Activated naive CD4-positive, alpha-beta T cell treated with anti-CD3 and anti-CD28 coated beads, Interleukin-2, amount 10 ng/mL, durations not matched to agents 7 days and 5 days (primary cell): Measurements from ENCODE around the gene TPM3.
"Not testable (repeated sequence)": the region's sequence is repeated elsewhere in the genome, so short reads cannot be mapped to it uniquely, and the experiment has no call there.

ENCODE experiments used
- CTCF ChIA-PET: fragments of 350-600 bp; sonication (Branson Sonifier 250); formaldehyde crosslinking; loops from one replicate; lab custom pipeline; 2021; ENCODE audit warnings: antibody characterized with exemption; lab: Charles Lee
- DNase-seq: peaks from one replicate; pipeline ENCODE4 v3.0.0-alpha.2; 2020
- H3K27ac Mint-ChIP-seq: one replicate; pipeline ENCODE4 v1.8.0; 2021; ENCODE audit warnings: mild to moderate bottlenecking, moderate library complexity, mixed read lengths
- H3K27me3 Mint-ChIP-seq: one replicate; pipeline ENCODE4 v1.8.0; 2021; ENCODE audit warnings: mild to moderate bottlenecking, mixed read lengths
- H3K36me3 Mint-ChIP-seq: one replicate; pipeline ENCODE4 v1.8.0; 2021; ENCODE audit warnings: mixed read lengths
- H3K4me1 Mint-ChIP-seq: one replicate; pipeline ENCODE4 v1.8.0; 2021; ENCODE audit warnings: mixed read lengths
- H3K4me3 Mint-ChIP-seq: one replicate; pipeline ENCODE4 v1.8.0; 2021; ENCODE audit warnings: mild to moderate bottlenecking, moderate library complexity, mixed read lengths
- H3K9me3 Mint-ChIP-seq: one replicate; pipeline ENCODE4 v1.8.0; 2021; ENCODE audit warnings: mixed read lengths

TPM3 gene

GRCh38 chr1:154171223-154171583 lies 20.7 kb downstream of the TPM3 start:
- Mint-ChIP-seq H3K4me1 (peaks cover 48% of the 10 kb centered on the region), H3K9me3 (no peaks in the 10 kb centered on the region), H3K27me3 (no peaks in the 10 kb centered on the region), H3K27ac (peak overlapping the region; percentile 33), H3K36me3 (peaks cover 74% of the 10 kb centered on the region), H3K4me3 (no peak overlapping the region)
- CTCF ChIA-PET: no interaction called here
- DNase-seq: no peak

- no peak overlapping the region for H3K4me3 Mint-ChIP-seq
- CTCF ChIA-PET: no interaction called here
- H3K9me3 Mint-ChIP-seq: no peaks in the 10 kb centered on the region
- H3K4me1 Mint-ChIP-seq: peaks cover 46% of the 10 kb centered on the region
- peak overlapping the region; percentile 46 for H3K27ac Mint-ChIP-seq
- no peaks in the 10 kb centered on the region for H3K27me3 Mint-ChIP-seq
- H3K36me3 Mint-ChIP-seq: peaks cover 74% of the 10 kb centered on the region
- DNase-seq: no peak
Observed at GRCh38 chr1:154170547-154171222, 21.2 kb downstream of the TPM3 start.

DNA sequence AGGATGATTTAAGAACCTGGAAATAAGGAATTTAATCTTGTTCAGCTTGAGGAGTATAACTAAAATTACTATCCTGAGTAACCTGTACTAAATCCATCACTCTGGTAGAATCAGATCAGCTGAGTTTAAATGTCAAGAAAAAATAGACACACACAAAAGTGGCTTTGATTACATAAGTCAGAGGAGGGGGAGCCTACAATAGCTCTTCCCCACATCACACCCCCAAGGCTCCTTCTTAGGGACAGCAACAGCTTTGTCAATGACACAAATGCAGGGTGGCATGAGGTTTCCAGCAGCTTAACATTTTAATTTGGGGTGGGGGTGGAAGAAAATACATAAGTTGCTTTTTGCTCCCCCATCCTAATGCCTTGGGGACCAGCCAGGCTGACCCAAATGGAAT lies 24.4 kb downstream of the TPM3 start:
- H3K36me3 Mint-ChIP-seq: peaks cover 82% of the 10 kb centered on the region
- H3K4me1 Mint-ChIP-seq: peaks cover 52% of the 10 kb centered on the region
- H3K27me3 Mint-ChIP-seq: no peaks in the 10 kb centered on the region
- H3K4me3 Mint-ChIP-seq: no peak overlapping the region
- no peaks in the 10 kb centered on the region for H3K9me3 Mint-ChIP-seq
- H3K27ac Mint-ChIP-seq: no peak overlapping the region
- DNase-seq: no peak
- CTCF ChIA-PET: interaction anchor here (0.8 kb wide), 1 partner anchor 10 kb away, joined by 4 read pairs; no protein-coding TSS in a partner anchor

- no peak for DNase-seq
- peaks cover 51% of the 10 kb centered on the region for H3K4me1 Mint-ChIP-seq
- no peaks in the 10 kb centered on the region for H3K27me3 Mint-ChIP-seq
- no peak overlapping the region for H3K27ac Mint-ChIP-seq
- no peak overlapping the region for H3K4me3 Mint-ChIP-seq
- no peaks in the 10 kb centered on the region for H3K9me3 Mint-ChIP-seq
- H3K36me3 Mint-ChIP-seq: peaks cover 82% of the 10 kb centered on the region
- CTCF ChIA-PET: interaction anchor here (1.1 kb wide), 1 partner anchor 8 kb away, joined by 3 read pairs; no protein-coding TSS in a partner anchor
Observed at GRCh38 chr1:154166207-154166606, 25.7 kb downstream of the TPM3 start.

- Mint-ChIP-seq H3K4me3 (no peak overlapping the region), H3K9me3 (peaks cover 8% of the 10 kb centered on the region), H3K36me3 (peaks cover 89% of the 10 kb centered on the region), H3K27me3 (no peaks in the 10 kb centered on the region), H3K27ac (peak overlapping the region; percentile 97), H3K4me1 (peaks cover 91% of the 10 kb centered on the region)
- DNase-seq: no peak
- CTCF ChIA-PET: interaction anchor here (0.6 to 1.2 kb wide), 2 partner anchors 39 to 47 kb away, joined by 3 read pairs; no protein-coding TSS in a partner anchor
Observed at GRCh38 chr1:154159554-154159953, 32.3 kb downstream of the TPM3 start.

DNA sequence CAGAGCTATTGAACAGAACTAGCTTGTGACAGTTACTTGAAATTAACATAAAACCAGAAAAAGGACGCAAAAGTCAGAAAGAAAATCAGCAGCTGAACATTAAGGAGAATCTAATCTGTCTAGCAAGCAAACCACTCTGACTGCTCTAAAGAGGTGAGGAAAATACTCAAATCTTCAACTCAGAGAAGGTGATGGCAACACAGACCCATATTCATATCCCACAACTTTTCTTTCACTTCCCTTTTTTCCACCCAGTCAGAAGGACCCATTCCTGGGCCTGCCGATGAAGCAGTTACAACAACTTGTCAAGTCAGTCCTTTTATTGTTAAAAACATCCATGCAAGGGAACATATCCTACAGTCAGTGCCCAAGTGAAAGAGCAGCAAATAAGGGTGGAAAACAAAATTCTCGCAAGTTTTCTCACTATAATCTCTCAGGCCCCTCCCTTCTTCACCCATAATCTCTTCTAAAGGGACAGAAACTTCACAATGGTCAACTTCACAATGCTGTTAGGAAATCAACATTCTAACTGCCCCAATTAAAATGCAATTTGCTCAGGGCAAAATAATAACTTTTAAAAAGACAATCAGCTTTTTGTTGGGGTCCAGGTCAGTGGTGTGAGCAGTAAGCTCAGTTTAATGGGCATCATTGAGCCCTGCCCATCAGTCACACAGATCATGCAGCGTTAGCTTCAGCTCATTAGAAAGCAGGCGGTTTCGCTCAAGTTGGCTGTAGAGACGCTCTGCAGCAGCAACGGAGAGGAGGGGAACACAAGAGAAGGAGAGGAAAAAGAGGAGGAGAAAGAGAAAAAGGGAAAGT lies 33.4 kb downstream of the TPM3 start:
- H3K36me3 Mint-ChIP-seq: peaks cover 89% of the 10 kb centered on the region
- CTCF ChIA-PET: interaction anchor here (0.6 to 1.3 kb wide), 6 partner anchors 8 to 165 kb away, joined by 3 to 4 read pairs (median 3); no protein-coding TSS in a partner anchor
- H3K4me3 Mint-ChIP-seq: peak overlapping the region; percentile 65
- H3K27ac Mint-ChIP-seq: peak overlapping the region; percentile 97
- H3K9me3 Mint-ChIP-seq: peaks cover 8% of the 10 kb centered on the region
- H3K27me3 Mint-ChIP-seq: no peaks in the 10 kb centered on the region
- peaks cover 93% of the 10 kb centered on the region for H3K4me1 Mint-ChIP-seq
- no peak for DNase-seq

- Mint-ChIP-seq H3K27ac (peak overlapping the region; percentile 97), H3K9me3 (peaks cover 8% of the 10 kb centered on the region), H3K27me3 (no peaks in the 10 kb centered on the region), H3K36me3 (peaks cover 83% of the 10 kb centered on the region), H3K4me3 (peak overlapping the region; percentile 65), H3K4me1 (peaks cover 85% of the 10 kb centered on the region)
- CTCF ChIA-PET: interaction anchor here (0.6 to 1.3 kb wide), 3 partner anchors 9 to 135 kb away, joined by 3 to 4 read pairs (median 3); no protein-coding TSS in a partner anchor
- peak; percentile 85 for DNase-seq
Observed at GRCh38 chr1:154157520-154158306, 34.2 kb downstream of the TPM3 start.

GRCh38 chr1:154155251-154155650 lies 36.6 kb downstream of the TPM3 start:
- CTCF ChIA-PET: no interaction called here
- Mint-ChIP-seq H3K9me3 (peaks cover 6% of the 10 kb centered on the region), H3K27me3 (no peaks in the 10 kb centered on the region), H3K27ac (peak overlapping the region; percentile 84), H3K36me3 (peaks cover 68% of the 10 kb centered on the region), H3K4me1 (peaks cover 65% of the 10 kb centered on the region), H3K4me3 (no peak overlapping the region)
- no peak for DNase-seq

GRCh38 chr1:154154534-154155191 lies 37.2 kb downstream of the TPM3 start, which contains the start of gene NUP210L:
Gene NUP210L (minus strand): TSS chr1:154155073.
- Mint-ChIP-seq H3K9me3 (peaks cover 3% of the 10 kb centered on the region), H3K4me3 (no peak within 1 kb of the TSS), H3K36me3 (peaks cover 63% of the 10 kb centered on the region), H3K4me1 (peaks cover 59% of the 10 kb centered on the region), H3K27me3 (no peaks in the 10 kb centered on the region), H3K27ac (peak within 1 kb of the TSS; percentile 84)
- CTCF ChIA-PET: no interaction called here
- DNase-seq: no peak

GRCh38 chr1:154154053-154154452 lies 37.8 kb downstream of the TPM3 start:
- H3K27me3 Mint-ChIP-seq: no peaks in the 10 kb centered on the region
- no peak overlapping the region for H3K4me3 Mint-ChIP-seq
- no peaks in the 10 kb centered on the region for H3K9me3 Mint-ChIP-seq
- peaks cover 57% of the 10 kb centered on the region for H3K36me3 Mint-ChIP-seq
- no peak overlapping the region for H3K27ac Mint-ChIP-seq
- CTCF ChIA-PET: no interaction called here
- DNase-seq: no peak
- H3K4me1 Mint-ChIP-seq: peaks cover 53% of the 10 kb centered on the region

GRCh38 chr1:154151311-154151710 lies 40.6 kb downstream of the TPM3 start:
- no peak for DNase-seq
- CTCF ChIA-PET: no interaction called here
- H3K27ac Mint-ChIP-seq: no peak overlapping the region
- no peak overlapping the region for H3K4me3 Mint-ChIP-seq
- H3K4me1 Mint-ChIP-seq: peaks cover 31% of the 10 kb centered on the region
- no peaks in the 10 kb centered on the region for H3K27me3 Mint-ChIP-seq
- no peaks in the 10 kb centered on the region for H3K9me3 Mint-ChIP-seq
- peaks cover 34% of the 10 kb centered on the region for H3K36me3 Mint-ChIP-seq

DNA sequence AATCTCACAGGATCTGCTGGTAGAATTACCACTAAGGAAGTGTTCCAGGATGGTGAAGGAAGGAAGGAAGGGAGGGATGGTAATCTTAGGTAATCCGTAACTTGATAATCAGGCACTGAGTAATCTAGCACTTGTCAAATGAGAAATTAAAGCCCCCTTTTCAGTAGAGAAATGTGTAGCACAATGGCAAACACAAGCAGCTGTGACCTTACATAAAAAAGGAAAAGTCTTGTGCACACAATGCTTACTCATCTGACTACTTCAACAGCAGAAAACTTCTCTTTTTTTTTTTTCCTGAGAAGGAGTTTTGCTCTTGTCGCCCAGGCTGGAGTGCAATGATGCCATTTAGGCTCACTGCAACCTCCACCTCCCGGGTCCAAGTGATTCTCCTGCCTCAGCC lies 43.1 kb downstream of the TPM3 start:
- H3K4me1 Mint-ChIP-seq: peaks cover 7% of the 10 kb centered on the region
- no peaks in the 10 kb centered on the region for H3K27me3 Mint-ChIP-seq
- H3K36me3 Mint-ChIP-seq: peaks cover 13% of the 10 kb centered on the region
- no peaks in the 10 kb centered on the region for H3K9me3 Mint-ChIP-seq
- CTCF ChIA-PET: no interaction called here
- DNase-seq: no peak
- H3K27ac Mint-ChIP-seq: no peak overlapping the region
- H3K4me3 Mint-ChIP-seq: no peak overlapping the region

- H3K36me3 Mint-ChIP-seq, H3K9me3 Mint-ChIP-seq, H3K4me1 Mint-ChIP-seq, H3K27me3 Mint-ChIP-seq, H3K27ac Mint-ChIP-seq, DNase-seq, H3K4me3 Mint-ChIP-seq: not testable (repeated sequence)
- CTCF ChIA-PET: interaction anchor here (1.2 to 1.3 kb wide), 2 partner anchors 11 to 40 kb away, joined by 3 to 4 read pairs; no protein-coding TSS in a partner anchor
Observed at GRCh38 chr1:154147505-154147904, 44.4 kb downstream of the TPM3 start.
